Thyroid gland (tissue), 4 donors: ENCODE results near the gene CYB5R4. TPM values are rescaled to one million over a fixed set of nuclear protein-coding genes. Genes with fewer than 3 reads are reported as not detected.
A peak's percentile ranks its signal among the peaks of the same experiment; 100 is the strongest.

ENCODE experiments used
- DNase-seq, 2 donors: peaks; one replicate each; pipeline ENCODE4 v3.0.0-alpha.2; 2019
- H3K27ac ChIP-seq, 3 donors: fragments of 200-600 bp; sonication (generic); 1 replicate in 2 of 3; 2 replicates in 1 of 3; pipeline ENCODE4 v1.5.1; 2016 to 2019; ENCODE audit warnings: mild to moderate bottlenecking in 1 of 3, moderate library complexity in 1 of 3
- H3K27me3 ChIP-seq: fragments of 200-600 bp; sonication (generic); one replicate; pipeline ENCODE4 v1.5.1; 2019
- H3K36me3 ChIP-seq, 2 donors: fragments of 200-600 bp; sonication (generic); one replicate each; pipeline ENCODE4 v1.5.1; 2016 to 2019
- H3K4me1 ChIP-seq, 2 donors: fragments of 200-600 bp; sonication (generic); one replicate each; pipeline ENCODE4 v1.5.1; 2017 to 2019
- H3K4me3 ChIP-seq, 3 donors: fragments of 200-600 bp; sonication (generic); replicated peaks in 1 of 3; 1 replicate in 2 of 3; 2 replicates in 1 of 3; pipeline ENCODE4 v1.5.1; 2016; ENCODE audit warnings: mild to moderate bottlenecking in 1 of 3
- H3K9me3 ChIP-seq: fragments of 200-600 bp; sonication (generic); one replicate; pipeline ENCODE4 v1.5.1; 2017
- CTCF ChIP-seq, 6 experiments: fragments of 200-600 bp in 3 of 6; fragments of 450-650 bp in 3 of 6; sonication (generic) in 3 of 6; IDR thresholded peaks; one replicate each; pipeline ENCODE4 v1.5.1; 2016 to 2019; ENCODE audit warnings: antibody characterized with exemption in 6 of 6, mild to moderate bottlenecking in 2 of 6, inconsistent platforms in 1 of 6, moderate library complexity in 1 of 6
- POLR2A ChIP-seq, 2 donors: fragments of 450-650 bp; IDR thresholded peaks; one replicate each; pipeline ENCODE4 v1.6.1; 2017; ENCODE audit warnings: antibody characterized with exemption in 2 of 2, mild to moderate bottlenecking in 2 of 2, moderate library complexity in 1 of 2
- WGBS, 2 donors: methylation state at CpG; one replicate each; pipeline ENCODE4 v1.1.5; 2017; 5-methylcytosine and 5-hydroxymethylcytosine counted together
- intact Hi-C: fragments of 100-400 bp; cut with DNase I; formaldehyde crosslinking; loops from one replicate; pipeline ENCODE4 v1.15.1; 2023
- total RNA-seq, 4 donors: library from RNA; depleted of rRNA; stranded (reverse); fragments of >200 nt; gene quantifications; one replicate each; pipeline ENCODE4 v1.2.3, GENCODE V29; 2016

Gene CYB5R4
- 10 to 100 TPM in 2 of 4 donors, 1 to 10 TPM in 2; 6.4 to 12.5 (median 9.0) TPM for total RNA-seq

- H3K36me3 ChIP-seq: no peaks in the 10 kb centered on the region
- H3K27me3 ChIP-seq: no peaks in the 10 kb centered on the region
- H3K4me3 ChIP-seq: peak within 1 kb of the TSS; percentile 66 to 83 (median 68)
- peak; percentile 95 to 97 for DNase-seq
- H3K27ac ChIP-seq: peak within 1 kb of the TSS; percentile 29 to 81 (median 81)
- 0 to 1% methylated on average over 37 to 39 of the region's 53 CpGs for WGBS, 2 donors
- no peaks in the 10 kb centered on the region for H3K9me3 ChIP-seq
- TF ChIP-seq POLR2A (IDR thresholded peaks at IDR 0.05) (peak; percentile 34 to 90), CTCF (IDR thresholded peaks at IDR 0.05) (peak in 2 of 6 experiments; percentile 33 to 34)
- peaks cover 14 to 16% of the 10 kb centered on the region in 2 donors for H3K4me1 ChIP-seq
- intact Hi-C loops: no loop called here
These were observed at the start of gene CYB5R4 for GRCh38 chr6:83859410-83860358. Gene CYB5R4 (plus strand): TSS chr6:83859689. CDS start chr6:83859783, 94 bp downstream.

GRCh38 chr6:83812595-83812994, 46.9 kb upstream of the CYB5R4 start:
- Histone ChIP-seq H3K9me3 (no peaks in the 10 kb centered on the region), H3K27ac (no peak overlapping the region), H3K4me1 (no peaks in the 10 kb centered on the region), H3K36me3 (no peaks in the 10 kb centered on the region), H3K4me3 (no peak overlapping the region), H3K27me3 (no peaks in the 10 kb centered on the region)
- TF ChIP-seq CTCF (IDR thresholded peaks at IDR 0.05): no peak
- no peak for TF ChIP-seq POLR2A (IDR thresholded peaks at IDR 0.05)
- intact Hi-C loops: no loop called here
- DNase-seq: no peak

- intact Hi-C loops: no loop called here
- Histone ChIP-seq H3K4me1 (no peaks in the 10 kb centered on the region), H3K27me3 (no peaks in the 10 kb centered on the region), H3K9me3 (no peaks in the 10 kb centered on the region), H3K4me3 (no peak overlapping the region), H3K27ac (no peak overlapping the region), H3K36me3 (no peaks in the 10 kb centered on the region)
- TF ChIP-seq CTCF (IDR thresholded peaks at IDR 0.05) (no peak), POLR2A (IDR thresholded peaks at IDR 0.05) (no peak)
- 40 to 41% methylated on average over 2 of the region's 2 CpGs for WGBS, 2 donors
- no peak for DNase-seq
These were observed 43.7 kb upstream of the CYB5R4 start for GRCh38 chr6:83815631-83816272.

GRCh38 chr6:83822629-83823169, 36.8 kb upstream of the CYB5R4 start:
- Histone ChIP-seq H3K27ac (no peak overlapping the region), H3K27me3 (no peaks in the 10 kb centered on the region), H3K4me3 (no peak overlapping the region), H3K9me3 (no peaks in the 10 kb centered on the region), H3K4me1 (no peaks in the 10 kb centered on the region), H3K36me3 (no peaks in the 10 kb centered on the region)
- 77 to 83% methylated on average over 3 of the region's 3 CpGs for WGBS, 2 donors
- no peak for TF ChIP-seq POLR2A (IDR thresholded peaks at IDR 0.05)
- no peak for TF ChIP-seq CTCF (IDR thresholded peaks at IDR 0.05)
- intact Hi-C loops: no loop called here
- DNase-seq: no peak
